HG02798 (cell line): ENCODE data around the gene SLC35D2.
A peak's percentile ranks its signal among the peaks of the same experiment; 100 is the strongest.
"Not testable (repeated sequence)": the region's sequence is repeated elsewhere in the genome, so short reads cannot be mapped to it uniquely, and the experiment has no call there.

ENCODE experiments used
- ATAC-seq: cut with Tn5 transposase; IDR thresholded peaks from one replicate; pipeline ENCODE4 v1.9.1; 2021; ENCODE audit warnings: mild to moderate bottlenecking; ENCODE audit not compliant: unreplicated experiment, poor library complexity

Gene SLC35D2

DNA sequence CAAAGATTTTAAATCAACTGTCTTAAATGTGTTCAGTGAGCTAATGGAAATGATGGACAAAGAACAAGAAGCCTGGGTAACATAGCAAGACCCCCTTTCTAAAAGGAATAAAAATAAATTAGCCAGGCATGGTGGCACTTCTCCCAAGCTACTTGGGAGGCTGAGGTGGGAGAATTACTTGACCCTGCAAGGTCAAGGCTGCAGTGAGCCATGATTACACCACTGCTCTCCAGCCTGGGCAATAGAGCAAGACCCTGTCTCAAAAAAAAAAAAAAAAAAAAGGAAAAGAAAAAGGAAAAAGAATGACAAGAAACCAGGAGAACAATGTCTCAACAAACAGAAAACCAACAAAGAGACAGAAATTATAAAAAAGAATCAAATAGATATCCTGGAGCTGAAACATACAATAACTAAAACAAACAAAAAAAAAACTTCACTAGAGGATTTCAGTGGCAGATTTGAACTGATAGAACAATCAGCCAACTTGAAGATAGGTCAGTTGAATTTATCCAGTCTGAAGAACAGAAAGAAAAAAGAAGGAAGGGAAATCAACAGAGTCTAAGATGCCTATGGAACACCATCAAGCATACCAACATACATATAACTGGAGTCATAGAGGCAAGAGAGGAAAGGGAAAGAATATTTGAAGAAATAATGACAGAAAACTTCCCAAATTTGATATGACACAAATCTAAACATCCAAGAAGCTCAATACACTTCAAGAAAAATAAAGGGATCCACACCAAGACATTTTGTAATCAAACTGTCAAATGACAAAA, 16.8 kb upstream of the SLC35D2 start:
- no peak for ATAC-seq

DNA sequence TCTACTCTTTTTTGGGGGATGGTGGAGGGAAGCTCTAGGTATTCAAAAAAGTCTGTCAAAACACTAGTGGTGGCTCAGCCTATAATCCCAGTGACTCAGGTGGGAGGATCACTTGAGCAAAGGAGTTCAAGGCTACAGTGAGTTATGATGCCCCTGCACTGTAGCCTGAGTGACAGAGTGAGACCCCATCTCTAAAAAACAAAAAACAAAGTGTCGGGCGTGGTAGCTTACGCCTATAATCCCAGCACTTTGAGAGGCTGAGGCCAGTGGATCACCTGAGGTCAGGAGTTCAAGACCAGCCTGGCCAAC, 15.8 kb upstream of the SLC35D2 start:
- ATAC-seq = no peak

DNA sequence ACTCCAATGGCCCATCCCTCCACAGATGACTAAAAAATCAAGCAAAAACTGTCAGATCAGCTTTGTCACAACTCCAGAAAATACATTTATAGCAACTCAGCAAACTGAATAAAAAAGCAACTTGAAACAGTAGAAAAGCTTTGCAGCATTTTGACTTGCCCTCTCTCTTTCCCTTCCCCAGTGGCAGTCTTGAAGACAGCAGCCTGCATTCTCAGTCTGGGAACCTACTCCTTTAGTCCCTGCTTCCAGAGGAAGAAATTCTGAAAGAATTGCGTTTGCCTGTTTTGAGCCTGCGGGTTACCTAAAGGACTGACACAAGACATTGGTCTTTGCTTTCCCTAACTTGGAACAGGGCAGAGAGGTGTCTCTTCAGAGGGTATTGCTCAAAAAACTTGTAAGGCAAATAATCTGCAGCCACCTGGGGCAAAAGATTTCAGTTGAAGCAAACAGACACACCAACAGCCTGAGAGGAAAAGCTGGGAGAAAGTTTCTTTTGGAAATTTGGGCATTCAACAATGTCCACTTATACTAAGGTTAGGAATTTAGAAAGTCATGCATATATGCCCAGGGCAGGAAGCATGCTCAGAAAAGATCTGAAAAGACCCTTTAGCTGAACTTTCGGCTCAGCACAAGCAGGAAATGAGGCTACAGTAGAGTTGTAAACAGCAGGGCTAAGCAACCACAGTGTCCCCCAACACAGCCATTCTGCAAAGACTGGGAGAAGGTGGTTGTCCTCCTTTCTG, 15.2 kb upstream of the SLC35D2 start:
- peak; percentile 36 for ATAC-seq

DNA sequence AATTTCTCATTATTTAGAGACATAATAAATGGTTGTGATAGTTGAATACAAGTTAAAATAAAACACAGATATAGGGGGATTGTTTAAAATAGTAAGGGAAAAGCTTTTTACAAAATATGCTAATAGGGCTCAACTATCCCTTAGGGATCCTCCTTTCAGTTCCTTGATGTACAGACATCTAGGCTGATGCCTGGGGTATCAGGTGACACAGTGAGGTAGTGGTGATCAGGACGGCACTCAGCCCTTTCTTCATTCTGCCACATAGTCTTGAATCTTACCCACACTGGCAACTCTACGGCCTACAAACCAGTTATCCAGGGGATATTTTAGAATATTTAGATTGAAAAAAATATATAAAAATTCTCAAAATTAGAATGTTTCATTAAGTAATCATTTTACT, 12.5 kb upstream of the SLC35D2 start:
- ATAC-seq = no peak

DNA sequence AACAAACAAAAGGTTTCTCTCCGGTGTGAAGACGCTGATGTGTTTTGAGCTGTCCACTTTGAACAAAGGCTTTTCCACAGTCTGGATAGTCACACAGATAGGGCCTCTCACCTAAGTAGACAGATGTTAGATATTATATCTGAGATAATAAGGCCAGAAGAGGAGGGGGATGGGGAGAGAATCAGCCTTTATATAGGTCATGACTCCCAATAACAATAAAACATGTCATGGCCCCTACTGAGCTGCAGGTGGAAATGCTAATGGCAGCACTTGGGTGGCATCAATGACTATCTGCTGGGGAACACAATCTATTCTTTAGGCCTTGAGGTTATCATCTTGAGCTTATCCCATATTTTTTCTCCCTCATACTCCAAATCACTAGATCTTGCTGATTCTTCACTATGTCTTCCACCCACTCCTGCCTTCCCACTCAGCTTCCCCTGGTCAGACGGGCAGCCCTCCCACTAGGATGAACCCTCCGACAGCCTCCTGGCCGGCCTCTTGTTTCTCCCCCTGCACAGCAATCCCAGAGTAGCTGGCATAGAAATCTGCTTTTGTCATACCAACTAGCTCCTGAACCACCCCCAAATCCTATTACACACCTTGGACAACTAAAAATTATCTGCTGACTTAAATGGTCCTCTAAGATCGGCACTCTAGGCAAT, 11.5 kb upstream of the SLC35D2 start:
- ATAC-seq = no peak

DNA sequence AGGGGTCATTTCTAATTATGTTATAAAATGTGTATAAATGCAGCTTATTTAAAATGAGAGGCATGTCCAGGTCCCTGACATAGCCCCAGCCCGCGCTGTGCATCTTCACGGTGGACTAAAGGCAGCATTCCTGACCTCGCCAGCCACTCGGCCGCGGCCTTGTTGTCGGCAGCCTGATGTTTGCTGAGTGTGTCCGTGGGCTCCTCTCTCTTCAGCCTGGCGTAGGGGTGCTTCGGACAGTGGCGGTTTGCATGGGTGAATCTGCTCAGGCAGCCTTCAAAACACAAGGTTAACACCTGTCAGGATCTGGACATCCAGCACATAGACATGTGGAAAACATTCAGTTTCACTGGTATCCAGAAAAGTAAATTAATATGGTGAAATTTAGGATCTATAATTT, 8.8 kb upstream of the SLC35D2 start:
- ATAC-seq = no peak

DNA sequence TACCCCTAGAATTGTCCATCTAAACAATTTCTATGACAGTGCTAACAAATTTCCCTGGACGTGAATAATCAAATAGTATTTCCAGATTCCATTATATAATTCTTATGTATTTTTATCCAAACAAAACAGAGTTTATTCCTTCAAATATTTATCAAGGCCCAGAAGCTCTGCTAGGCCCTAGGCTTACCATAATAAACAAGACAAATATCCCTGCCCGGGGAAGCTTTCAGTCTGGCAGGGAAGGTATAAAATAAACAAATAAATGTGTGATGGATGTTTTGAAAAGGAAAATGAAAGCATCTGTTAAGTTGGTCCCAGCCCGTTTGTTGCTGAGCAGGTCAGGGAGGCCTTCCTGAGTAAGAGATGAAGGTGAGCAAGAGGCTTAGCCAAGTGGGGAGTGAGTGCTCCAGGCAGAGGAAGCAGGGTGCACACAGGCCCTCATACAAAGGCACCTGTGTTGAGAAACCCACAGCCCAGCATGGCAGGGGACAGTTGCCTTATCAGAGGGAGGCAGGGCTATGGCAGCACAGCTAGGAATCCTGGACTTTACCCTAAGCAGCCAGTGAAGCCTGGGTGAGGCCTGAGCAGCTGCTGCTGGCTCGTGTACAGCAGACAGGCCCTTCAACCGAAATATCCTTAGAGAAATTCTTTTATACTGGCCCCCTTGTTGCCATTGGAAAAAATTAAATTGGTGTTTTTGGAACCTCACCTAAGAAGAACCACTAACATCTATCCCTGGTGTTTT, 7.7 kb upstream of the SLC35D2 start:
- ATAC-seq = no peak

DNA sequence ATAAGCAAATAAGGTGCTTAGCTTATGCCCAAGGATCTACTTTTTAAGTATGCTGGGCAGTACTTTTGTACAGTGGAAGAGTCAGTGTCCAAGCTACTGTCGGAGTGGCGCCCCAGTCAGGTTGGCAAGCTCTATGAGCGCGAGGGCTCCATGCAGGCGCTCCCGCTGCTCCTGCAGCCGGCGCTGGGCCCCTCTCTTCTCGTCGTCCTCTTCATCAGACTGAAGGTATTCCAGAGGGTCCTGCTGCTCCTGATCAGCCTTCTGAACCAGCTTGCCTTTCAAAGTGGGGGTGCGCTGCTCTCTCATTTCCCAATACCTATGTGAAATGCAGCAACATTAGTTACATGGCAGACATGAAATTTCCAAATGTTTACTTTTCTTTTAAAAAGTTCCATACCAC, 4.6 kb upstream of the SLC35D2 start:
- no peak for ATAC-seq

DNA sequence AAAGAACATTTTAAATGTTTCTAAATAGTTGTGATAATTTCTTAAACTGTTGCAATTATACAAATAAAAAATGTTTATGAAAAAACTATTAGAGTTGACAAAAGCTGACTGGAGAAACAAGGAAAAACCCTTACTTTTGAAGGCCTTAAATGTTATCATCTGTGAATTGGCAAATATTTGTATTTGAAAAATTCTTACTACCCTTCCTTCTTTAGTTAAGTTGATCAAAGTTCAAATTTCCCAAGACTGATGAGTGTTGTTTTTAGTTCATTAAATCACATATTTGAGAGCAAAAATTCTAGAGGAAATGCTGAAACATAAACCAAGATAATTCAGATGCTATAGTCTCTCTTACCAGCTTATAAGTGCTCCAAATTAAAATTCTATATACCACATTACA, 2.6 kb upstream of the SLC35D2 start:
- no peak for ATAC-seq

DNA sequence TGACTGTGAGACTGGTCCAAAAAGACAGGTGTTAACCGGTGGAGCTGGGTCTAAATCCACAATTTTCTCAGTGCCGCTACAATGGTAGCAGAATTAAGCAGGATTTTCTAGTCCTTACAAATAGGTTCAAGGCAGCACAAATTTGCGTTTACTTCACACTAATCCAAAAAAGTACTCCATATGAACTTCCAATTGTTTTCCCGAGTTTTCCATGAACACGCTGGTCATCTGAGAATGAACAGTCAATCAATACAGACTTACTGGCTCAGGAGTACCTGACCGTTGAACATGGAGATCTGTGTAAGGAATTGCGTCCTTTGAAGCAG, 709 bp downstream of the SLC35D2 start:
- ATAC-seq = no peak

DNA sequence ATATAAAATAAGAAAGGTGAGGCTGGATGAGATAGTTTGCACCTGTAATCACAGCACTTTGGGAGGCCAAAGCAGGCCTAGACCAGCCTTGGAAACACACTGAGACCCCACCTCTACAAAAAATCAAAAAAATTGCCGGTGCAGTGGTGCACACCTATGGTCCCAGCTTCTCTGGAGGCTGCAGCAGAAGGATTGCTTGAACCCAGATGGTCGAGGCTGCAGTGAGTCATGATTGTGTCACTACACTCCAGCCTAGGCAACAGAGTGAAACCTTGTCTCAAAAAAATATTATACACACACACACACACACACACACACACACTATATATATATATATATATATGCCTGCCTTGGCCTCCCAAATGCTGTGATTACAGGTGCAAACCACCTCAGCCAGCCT, 1.3 kb downstream of the SLC35D2 start:
- no peak for ATAC-seq

DNA sequence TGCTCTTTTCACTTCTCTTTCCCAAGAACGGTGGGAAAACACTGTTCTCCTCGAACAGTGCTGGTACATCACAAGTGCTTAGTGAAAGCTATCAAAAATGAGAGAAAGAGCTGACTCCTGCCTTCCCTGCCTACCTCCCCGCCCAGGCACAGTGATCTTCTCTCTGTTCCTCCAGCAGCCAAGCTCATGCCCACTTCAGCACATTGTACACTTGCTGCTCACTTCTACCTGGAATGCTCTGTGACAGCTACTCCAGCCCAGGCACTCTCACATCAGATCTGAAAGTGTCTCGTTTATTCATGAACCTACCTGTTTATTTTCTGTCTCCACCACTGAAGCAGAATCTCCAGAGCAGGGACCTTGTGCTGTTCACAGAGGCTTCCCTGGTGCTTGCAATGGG, 1.8 kb downstream of the SLC35D2 start:
- no peak for ATAC-seq

DNA sequence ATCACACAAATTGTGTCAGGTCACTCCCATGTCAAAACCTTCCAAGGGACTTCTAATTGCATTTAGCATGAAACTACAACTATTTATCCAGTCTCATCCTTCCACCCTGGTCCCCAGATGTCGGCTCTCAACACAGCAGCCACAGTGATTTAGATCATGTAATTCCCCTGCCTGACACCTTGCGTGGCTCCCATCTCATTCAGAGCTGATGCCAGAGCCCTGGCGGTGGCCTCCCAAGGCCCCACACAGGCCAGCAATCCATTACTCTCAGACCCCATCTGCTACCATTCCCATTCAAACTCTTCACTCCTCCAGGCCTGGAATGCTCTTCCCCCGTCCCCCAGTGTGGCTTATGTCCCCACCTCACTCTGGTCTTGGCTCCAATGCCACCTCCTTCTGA, 2.4 kb downstream of the SLC35D2 start:
- no peak for ATAC-seq

DNA sequence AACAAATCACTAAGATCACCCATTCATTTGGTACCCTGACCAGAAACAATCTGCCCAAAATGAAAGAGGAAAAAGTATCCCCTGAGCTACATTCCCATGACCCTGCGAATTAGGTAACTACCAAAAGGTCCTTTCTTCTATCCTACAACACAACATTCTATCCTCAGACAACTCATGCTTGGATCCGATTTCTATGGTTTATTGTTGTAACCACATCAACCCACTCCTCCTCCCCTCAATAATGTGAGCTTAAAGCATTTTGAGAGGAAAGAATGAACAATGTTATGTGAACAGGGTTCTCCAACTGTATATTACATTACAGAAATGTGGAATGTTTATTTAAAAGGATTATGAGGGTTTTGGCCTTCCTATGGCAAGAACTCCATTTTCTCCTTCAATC, 4.0 kb downstream of the SLC35D2 start:
- ATAC-seq = no peak

DNA sequence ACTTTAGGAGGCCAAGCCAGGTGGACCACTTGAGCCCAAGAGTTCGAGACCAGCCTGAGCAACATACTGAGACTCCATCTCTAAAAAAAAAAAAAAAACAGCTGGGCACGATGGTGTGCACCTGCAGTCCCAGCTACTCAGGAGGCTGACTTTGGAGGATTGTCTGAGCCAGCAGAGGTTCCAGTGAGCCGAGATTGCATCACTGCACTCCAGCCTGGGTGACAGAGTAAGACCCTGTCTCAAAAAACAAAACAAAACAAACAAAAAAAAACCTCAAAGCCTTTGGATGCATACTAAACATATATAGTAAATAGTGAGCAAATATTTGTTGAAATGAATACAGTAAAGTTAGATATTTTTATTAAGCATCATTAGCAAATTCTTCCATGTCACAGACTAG, 5.3 kb downstream of the SLC35D2 start:
- no peak for ATAC-seq

DNA sequence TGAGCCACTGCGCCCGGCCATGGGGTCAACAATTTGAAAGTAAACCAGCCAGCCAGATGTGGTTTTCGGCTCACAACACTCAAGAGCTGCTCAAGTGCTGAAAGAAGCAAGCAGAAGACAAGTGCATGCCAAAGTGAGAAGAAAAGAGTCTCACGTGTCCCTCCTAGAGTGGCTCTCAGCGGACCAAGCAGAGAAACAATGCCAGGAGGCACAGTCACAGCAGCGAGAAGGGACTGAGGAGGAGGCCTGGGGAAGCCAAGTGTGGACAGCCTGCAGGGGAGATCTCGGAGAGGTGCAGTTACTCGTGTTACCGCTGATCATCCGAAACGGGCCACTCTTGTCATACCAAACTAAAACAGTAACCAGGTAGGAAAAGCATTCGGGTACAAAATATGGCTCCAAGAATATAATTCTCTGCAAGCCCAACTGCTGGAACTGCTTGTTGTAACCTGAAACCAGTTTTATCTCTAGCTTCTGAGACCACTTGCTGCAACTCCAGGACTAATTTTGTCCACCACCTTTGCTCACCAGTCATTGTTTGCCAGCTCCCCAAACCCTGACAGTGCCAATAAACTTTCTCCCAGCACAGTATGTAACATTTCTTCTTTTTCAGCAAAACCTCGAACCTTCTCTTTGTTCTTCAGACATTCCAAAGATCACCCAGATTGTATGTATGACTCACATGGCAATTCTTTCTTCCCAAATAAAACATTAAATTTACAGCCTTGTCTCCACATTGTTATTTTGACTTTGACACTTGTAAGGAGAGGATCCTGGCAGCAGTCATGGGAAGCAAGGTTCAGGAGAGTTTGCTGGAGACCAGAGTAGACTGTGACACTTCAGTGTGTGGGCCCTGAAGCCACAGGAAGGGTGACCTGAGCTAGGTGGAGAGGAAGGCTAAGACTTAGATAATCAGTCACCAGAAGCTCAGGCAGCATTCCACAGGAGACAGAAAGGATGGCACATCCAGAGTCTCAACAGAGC, 6.3 kb downstream of the SLC35D2 start:
- no peak for ATAC-seq

DNA sequence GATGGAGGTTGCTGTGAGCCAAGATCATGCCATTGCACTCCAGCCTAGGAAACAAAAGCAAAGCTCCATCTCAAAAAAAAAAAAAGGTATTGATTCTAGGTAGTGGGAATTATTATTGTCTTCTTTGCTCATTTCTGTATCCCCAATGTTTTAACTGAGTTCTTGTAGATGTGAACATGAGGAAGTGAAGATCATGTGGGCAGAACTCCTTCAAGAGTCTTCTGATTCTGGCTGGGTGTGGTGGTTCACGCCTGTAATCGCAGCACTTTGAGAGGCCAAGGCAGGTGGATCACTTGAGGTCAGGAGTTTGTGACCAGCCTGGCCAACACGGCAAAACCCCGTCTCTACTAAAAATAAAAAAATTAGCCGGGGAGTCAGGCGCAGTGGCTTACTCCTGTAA, 8.0 kb downstream of the SLC35D2 start:
- ATAC-seq = not testable (repeated sequence)

DNA sequence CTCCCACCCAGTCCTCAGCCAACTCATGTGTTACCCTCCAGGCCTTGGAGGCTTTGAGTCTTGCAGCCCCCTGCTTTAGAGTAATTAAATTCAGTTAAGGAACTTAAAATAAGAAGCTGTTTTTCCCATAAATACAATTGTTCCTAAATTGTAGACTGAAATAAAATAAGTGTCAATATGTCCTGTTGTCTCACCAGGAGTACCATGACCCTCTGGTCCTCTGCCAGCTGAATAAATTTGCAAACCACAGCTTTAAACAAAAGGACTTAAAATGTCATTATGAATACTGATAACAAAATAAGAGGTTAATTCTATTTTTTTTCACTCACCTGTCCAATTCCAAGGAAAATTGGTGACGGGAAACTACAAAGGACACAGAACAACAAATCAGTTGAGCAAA, 15.6 kb downstream of the SLC35D2 start:
- no peak for ATAC-seq

DNA sequence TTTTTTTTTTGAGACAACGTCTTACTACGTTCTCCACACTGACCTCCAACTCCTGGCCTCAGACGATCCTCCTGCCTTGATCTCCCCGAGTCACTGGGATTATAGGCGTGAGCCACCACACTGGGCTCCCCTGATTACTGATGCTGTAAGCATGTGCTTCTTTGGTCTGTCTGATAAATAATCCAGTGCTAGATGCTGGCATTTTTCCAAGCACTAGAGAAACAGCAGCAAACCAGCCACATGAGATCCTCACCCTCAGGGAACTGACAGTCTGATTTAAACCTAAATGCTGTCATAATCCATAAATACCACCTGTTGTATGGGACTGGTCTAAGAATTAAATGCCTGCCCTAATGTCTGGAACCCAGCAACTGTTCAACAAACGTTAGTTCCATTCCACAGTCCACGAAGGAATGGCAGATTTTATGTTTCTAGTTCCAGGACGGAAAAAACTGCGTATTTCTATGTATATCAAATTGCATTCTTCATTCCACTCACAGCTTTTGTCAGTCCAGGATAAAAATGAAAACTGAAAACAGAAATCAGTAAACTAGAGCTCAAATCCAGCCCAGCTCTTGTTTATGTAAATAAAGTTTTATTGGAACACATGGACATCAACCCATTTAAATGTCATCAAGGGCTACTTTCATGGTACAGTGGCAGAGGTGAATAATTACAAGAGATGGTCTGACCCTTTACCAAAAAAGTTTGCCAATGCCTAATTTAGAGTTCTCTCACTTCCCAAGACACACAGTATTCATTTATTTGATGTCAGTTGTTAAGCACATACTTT, 20.1 kb downstream of the SLC35D2 start:
- ATAC-seq = no peak
